Measurements from ENCODE around the gene CNTNAP1. TPM values are rescaled to one million over a fixed set of nuclear protein-coding genes. Genes with fewer than 3 reads are reported as not detected.

CNTNAP1 gene
- polyA plus RNA-seq, 5 donors, result 7.0 to 13.8 (median 9.5) TPM

- DNase-seq, result no peak
Observed at GRCh38 chr17:42683407-42684034, 1.2 kb downstream of the CNTNAP1 start.

DNA sequence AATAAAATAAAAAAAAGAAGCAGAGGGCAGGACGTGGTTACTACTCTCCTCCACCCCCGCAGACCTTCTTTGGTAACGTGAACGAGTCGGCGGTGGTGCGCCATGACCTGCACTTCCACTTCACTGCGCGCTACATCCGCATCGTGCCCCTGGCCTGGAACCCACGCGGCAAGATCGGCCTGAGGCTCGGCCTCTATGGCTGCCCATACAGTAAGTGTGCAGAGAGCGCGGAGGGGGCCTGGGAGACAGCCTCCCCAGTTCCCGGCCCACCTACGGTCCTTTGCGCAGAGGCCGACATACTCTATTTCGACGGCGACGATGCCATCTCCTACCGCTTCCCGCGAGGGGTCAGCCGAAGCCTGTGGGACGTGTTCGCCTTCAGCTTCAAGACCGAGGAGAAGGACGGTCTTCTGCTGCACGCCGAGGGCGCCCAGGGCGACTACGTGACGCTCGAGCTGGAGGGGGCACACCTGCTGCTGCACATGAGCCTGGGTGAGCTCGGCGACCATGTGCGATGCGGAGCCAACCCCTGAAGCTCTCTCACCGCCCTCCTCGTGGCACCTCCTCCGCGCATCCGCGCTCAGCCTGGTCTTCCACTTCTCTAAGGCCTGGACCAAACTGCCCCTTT, 2.7 kb downstream of the CNTNAP1 start:
- DNase-seq, result no peak

DNA sequence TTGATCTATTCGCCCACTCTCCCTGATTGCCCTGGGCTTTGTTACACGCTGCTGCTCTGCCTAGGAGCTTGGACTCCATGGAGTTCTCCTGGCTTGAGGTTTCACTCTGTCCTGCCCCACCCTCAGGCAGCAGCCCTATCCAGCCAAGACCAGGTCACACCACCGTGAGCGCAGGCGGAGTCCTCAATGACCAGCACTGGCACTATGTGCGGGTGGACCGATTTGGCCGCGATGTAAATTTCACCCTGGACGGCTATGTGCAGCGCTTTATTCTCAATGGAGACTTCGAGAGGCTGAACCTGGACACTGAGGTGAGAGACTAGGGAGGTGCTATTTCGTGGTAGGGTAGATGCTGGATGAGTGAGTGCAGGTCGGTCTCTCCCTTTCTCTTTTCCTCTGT, 3.5 kb downstream of the CNTNAP1 start:
- no peak for DNase-seq

DNA sequence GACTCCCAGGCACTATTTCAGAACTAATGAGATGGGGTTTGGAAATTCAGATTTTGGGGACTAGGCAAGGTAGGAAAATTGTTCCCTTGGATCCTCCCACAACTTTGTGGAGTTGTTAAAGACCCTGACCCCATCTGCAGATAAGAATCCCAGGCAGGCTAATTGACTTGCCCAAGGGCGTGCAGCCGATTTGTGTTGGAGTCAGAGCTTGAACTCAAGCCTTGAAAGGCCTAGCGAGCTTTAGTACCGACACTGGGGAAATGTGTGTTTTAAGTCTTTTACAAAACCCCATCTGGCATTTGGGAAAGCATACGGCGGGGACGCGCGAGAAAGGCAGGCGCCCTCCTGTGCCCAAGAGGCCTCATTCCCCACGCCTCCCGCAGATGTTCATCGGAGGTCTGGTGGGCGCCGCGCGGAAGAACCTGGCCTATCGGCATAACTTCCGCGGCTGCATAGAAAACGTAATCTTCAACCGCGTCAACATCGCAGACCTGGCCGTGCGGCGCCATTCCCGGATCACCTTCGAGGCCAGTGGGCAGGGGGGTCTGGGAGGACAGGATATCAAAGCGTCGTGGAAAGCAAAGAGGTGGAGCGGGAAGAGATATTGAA, 4.3 kb downstream of the CNTNAP1 start:
- DNase-seq, result no peak

- DNase-seq, result no peak
Observed at GRCh38 chr17:42687707-42688320, 5.5 kb downstream of the CNTNAP1 start.

- no peak for DNase-seq
Observed at GRCh38 chr17:42690596-42690995, 8.3 kb downstream of the CNTNAP1 start.

- no peak for DNase-seq
Observed at GRCh38 chr17:42691021-42691545, 8.8 kb downstream of the CNTNAP1 start.

GRCh38 chr17:42692489-42692888, 10.2 kb downstream of the CNTNAP1 start:
- DNase-seq, result no peak

GRCh38 chr17:42694524-42694923, 12.2 kb downstream of the CNTNAP1 start:
- no peak for DNase-seq

GRCh38 chr17:42695500-42695899, 13.2 kb downstream of the CNTNAP1 start:
- no peak for DNase-seq

- DNase-seq, result no peak
Observed at GRCh38 chr17:42697108-42697811, 14.9 kb downstream of the CNTNAP1 start.

DNA sequence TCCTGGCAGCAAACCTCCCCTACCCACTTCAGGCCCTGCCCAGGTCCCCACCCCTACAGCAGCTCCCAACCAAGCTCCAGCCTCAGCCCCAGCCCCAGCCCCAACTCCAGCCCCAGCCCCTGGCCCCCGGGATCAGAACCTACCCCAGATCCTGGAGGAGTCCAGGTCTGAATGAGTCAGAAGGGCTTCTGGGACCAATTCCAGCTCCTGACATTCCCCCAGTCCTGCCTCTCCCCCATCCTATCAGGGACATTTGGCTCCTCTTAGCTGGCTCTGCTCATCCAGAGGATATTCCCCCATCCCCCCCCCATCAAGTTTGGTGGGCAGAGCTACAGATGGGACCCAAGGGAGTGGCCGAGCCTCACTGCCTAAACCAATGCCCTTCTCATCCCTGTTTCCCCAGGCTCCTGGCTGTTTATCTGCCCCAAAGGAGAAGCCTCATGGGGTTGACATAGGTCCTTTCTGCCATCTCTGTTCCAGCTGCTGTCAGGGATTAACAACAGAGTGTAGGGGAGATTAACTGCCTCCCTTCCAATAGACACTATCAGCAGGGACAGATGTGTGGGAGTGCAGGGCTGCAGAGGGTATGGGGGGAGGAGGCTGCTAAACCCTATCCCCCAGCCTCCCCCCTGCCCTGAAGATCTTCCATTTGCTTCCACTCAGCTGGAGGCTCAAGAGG, 16.5 kb downstream of the CNTNAP1 start:
- DNase-seq, result no peak

- no peak for DNase-seq
Observed at GRCh38 chr17:42699415-42699740, 17.0 kb downstream of the CNTNAP1 start.

DNA sequence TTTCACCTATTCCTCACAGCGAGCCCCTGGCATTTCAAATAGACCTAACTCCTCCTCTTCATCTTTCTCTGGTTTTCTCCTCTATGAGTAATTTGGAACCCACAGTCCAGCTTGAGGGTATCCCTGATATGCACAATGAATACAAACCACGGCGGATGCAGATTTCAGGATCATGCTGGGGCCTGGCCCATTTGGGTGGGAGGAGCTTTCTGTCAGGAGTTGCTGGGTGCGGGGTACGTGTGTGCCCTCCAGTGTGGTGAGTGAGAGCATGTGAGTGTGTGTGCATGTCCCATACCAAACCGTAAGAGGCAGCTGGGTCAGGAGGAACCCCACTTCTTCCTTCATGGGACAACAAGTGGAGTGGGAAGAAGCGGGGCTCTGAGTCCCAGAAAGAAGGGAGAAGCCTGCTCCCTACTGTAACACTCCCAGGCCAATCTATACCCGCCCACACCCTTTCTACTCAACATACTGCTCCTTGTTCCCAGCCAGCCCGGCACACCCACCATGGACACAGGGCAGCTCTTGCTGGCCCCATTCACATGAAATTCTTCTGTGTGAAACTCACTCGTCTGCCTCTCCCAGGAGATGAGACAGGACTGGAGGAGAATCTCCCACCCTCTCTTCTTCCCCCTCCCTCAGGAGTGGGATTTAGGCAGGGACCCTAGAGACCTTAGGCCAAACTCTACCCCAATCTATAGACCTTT, 18.4 kb downstream of the CNTNAP1 start:
- no peak for DNase-seq

- DNase-seq, result no peak
Observed at GRCh38 chr17:42702446-42702845, 20.1 kb downstream of the CNTNAP1 start.

GRCh38 chr17:42704490-42704836, 22.1 kb downstream of the CNTNAP1 start:
- no peak for DNase-seq

GRCh38 chr17:42704837-42705494, 22.6 kb downstream of the CNTNAP1 start:
- DNase-seq, result no peak

GRCh38 chr17:42706732-42707131, 24.4 kb downstream of the CNTNAP1 start:
- no peak for DNase-seq

DNA sequence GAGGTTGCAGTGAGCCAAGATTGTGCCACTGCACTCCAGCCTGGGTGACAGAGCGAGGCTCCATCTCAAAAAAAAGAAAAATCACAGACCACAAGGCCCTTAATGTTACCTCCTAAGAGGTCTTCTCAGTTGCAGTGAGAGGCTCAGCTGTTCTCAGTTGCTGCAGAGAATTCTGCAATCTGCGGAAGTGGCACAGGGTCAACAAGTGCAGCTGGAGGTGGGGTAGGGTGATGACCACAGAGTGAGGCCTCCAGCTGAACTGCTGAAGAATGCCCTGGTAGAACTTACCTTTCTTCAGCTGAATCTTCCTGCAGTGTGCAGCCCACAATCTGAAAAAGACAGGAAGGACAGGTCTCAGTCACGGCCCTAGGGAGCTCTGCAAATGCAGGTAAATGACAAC, 26.3 kb downstream of the CNTNAP1 start:
- no peak for DNase-seq

DNA sequence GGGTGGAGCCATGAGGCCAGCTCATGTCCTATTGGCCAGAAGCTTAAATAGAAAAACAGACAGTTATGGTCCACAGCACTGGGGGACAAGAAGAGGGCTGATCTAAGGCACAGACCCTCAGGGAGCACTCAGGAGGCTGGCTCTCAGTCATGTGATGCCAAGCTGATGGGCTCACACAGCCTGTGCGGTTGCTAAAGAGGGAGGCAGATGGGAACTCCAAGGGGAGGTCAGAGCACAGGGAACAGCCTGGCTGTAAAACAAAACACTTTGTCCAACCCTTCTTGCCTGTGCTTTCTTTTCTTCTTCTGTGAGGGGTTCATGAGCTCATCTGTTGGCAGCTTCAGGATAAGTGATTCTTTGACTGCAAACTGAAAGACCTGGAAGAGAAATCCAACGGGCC, 27.2 kb downstream of the CNTNAP1 start:
- DNase-seq, result no peak
